ENCODE data around the gene ZYG11B. TPM values are rescaled to one million over a fixed set of nuclear protein-coding genes. Genes with fewer than 3 reads are reported as not detected.
A peak's percentile ranks its signal among the peaks of the same experiment; 100 is the strongest.

Gene ZYG11B
- total and polyA plus RNA-seq, 9 of the 15 experiments (the other 6 are each of a cell fraction or from before 2014, with no cell fraction given): 4.9 to 22.2 (median 12.2) TPM

DNA sequence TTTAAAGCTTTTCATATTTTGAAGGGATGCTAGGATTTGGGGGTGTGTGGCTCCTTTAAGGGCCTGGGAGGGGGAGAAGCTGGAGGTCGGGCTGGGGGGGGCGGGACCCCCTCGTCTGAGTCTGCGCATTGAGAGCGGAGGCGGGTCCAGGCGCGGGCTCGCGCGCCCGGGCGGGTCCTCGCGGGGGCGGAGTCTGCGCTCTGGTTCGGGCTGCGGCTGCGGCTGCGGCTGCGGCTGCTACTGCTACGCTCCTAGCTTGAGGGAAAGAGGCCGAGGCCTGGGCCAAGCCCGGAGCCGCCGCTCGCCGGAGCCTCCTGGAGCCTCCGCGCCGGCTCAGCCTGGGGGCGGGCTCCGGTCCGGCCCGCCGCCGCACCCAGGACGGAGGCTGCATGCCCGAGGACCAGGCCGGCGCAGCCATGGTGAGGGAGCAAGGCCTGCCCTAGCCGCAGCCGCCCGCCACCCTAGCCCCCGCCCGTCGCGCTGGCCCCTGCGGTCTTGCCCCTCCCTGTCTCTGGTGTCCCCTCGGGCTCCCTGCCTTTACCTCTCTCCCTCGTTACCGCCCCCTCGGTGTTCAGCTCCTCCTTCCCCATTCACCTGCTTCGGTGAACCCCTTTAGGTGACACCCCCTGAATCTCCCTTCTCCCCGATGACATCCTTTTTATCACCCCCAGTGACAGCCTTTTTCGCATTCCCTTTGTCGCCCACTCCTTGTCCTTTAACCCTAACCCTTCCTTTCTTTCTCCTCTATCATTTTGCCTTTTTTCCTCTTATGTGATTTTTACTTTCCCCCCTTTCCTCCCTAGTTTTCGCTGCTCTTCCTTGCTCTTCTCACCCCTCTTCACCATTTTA, at the start of gene ZYG11B (continued):
- TF ChIP-seq, protein P1, sequence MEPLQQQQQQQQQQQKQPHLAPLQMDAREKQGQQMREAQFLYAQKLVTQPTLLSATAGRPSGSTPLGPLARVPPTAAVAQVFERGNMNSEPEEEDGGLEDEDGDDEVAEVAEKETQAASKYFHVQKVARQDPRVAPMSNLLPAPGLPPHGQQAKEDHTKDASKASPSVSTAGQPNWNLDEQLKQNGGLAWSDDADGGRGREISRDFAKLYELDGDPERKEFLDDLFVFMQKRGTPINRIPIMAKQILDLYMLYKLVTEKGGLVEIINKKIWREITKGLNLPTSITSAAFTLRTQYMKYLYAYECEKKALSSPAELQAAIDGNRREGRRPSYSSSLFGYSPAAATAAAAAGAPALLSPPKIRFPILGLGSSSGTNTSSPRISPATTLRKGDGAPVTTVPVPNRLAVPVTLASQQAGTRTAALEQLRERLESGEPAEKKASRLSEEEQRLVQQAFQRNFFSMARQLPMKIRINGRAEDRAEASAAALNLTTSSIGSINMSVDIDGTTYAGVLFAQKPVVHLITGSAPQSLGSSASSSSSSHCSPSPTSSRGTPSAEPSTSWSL (CRISPR knock-in tag; IDR thresholded peaks at IDR 0.05; ENCODE audit: borderline replicate concordance): no peak
- TF ChIP-seq, protein P2, sequence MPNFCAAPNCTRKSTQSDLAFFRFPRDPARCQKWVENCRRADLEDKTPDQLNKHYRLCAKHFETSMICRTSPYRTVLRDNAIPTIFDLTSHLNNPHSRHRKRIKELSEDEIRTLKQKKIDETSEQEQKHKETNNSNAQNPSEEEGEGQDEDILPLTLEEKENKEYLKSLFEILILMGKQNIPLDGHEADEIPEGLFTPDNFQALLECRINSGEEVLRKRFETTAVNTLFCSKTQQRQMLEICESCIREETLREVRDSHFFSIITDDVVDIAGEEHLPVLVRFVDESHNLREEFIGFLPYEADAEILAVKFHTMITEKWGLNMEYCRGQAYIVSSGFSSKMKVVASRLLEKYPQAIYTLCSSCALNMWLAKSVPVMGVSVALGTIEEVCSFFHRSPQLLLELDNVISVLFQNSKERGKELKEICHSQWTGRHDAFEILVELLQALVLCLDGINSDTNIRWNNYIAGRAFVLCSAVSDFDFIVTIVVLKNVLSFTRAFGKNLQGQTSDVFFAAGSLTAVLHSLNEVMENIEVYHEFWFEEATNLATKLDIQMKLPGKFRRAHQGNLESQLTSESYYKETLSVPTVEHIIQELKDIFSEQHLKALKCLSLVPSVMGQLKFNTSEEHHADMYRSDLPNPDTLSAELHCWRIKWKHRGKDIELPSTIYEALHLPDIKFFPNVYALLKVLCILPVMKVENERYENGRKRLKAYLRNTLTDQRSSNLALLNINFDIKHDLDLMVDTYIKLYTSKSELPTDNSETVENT (CRISPR knock-in tag; IDR thresholded peaks at IDR 0.05): peak; percentile 76; the same call in 1 of the 2 replicates
- TF ChIP-seq LARP7 (IDR thresholded peaks at IDR 0.05) (peak; percentile 99), SNRNP70 (optimal IDR thresholded peaks at IDR 0.05; ENCODE audit: low read depth, low read length) (no peak), ZC3H8 (IDR thresholded peaks at IDR 0.05) (peak; percentile 90), ZC3H11A (IDR thresholded peaks at IDR 0.05; ENCODE audit: low read depth, low read length) (no peak), KDM5B (IDR thresholded peaks at IDR 0.05; ENCODE audit: insufficient replicate concordance, low read depth, low read length) (peak; percentile 34), FOXK2 (conservative IDR thresholded peaks at IDR 0.05 in 1 of 2, IDR thresholded peaks at IDR 0.05 in 1 of 2; ENCODE audit: low read depth in 2 of 2) (peak; percentile 54 to 72), SAP30 (IDR thresholded peaks at IDR 0.05; ENCODE audit: borderline replicate concordance, insufficient read depth, low read depth, low read length, poor library complexity, severe bottlenecking) (peak; percentile 76), CHCHD3 (CRISPR knock-in tag; IDR thresholded peaks at IDR 0.05) (no peak), NFIC (IDR thresholded peaks at IDR 0.05) (0 out of 2 replicates have a peak, but pooled peaks have one; percentile 13), ZSCAN32 (CRISPR knock-in tag; IDR thresholded peaks at IDR 0.05) (no peak), RBFOX2 (IDR thresholded peaks at IDR 0.05; ENCODE audit: low read depth, low read length) (peak; percentile 90)
- TF ChIP-seq, protein P3, sequence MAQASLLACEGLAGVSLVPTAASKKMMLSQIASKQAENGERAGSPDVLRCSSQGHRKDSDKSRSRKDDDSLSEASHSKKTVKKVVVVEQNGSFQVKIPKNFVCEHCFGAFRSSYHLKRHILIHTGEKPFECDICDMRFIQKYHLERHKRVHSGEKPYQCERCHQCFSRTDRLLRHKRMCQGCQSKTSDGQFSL (CRISPR knock-in tag; IDR thresholded peaks at IDR 0.05): peak; percentile 76; the same call in 1 of the 2 replicates
- TF ChIP-seq, protein P3 (tag; IDR thresholded peaks at IDR 0.05): peak in 1 of 2 experiments; percentile 93; a peak in 2 of 4 replicates
- TF ChIP-seq, protein P4, sequence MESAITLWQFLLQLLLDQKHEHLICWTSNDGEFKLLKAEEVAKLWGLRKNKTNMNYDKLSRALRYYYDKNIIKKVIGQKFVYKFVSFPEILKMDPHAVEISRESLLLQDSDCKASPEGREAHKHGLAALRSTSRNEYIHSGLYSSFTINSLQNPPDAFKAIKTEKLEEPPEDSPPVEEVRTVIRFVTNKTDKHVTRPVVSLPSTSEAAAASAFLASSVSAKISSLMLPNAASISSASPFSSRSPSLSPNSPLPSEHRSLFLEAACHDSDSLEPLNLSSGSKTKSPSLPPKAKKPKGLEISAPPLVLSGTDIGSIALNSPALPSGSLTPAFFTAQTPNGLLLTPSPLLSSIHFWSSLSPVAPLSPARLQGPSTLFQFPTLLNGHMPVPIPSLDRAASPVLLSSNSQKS (CRISPR knock-in tag; IDR thresholded peaks at IDR 0.05): no peak
- TF ChIP-seq, protein P5, sequence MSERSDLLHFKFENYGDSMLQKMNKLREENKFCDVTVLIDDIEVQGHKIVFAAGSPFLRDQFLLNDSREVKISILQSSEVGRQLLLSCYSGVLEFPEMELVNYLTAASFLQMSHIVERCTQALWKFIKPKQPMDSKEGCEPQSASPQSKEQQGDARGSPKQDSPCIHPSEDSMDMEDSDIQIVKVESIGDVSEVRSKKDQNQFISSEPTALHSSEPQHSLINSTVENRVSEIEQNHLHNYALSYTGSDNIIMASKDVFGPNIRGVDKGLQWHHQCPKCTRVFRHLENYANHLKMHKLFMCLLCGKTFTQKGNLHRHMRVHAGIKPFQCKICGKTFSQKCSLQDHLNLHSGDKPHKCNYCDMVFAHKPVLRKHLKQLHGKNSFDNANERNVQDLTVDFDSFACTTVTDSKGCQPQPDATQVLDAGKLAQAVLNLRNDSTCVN (CRISPR knock-in tag; IDR thresholded peaks at IDR 0.05): peak; percentile 97

Data from K562 (cell line).